ENCODE results near the gene MARCHF6. TPM values are rescaled to one million over a fixed set of nuclear protein-coding genes. Genes with fewer than 3 reads are reported as not detected.

MARCHF6 gene
- total and polyA plus RNA-seq, 9 of the 15 experiments (the other 6 are each of a cell fraction or from before 2014, with no cell fraction given): 74.1 to 456 (median 116) TPM

DNA sequence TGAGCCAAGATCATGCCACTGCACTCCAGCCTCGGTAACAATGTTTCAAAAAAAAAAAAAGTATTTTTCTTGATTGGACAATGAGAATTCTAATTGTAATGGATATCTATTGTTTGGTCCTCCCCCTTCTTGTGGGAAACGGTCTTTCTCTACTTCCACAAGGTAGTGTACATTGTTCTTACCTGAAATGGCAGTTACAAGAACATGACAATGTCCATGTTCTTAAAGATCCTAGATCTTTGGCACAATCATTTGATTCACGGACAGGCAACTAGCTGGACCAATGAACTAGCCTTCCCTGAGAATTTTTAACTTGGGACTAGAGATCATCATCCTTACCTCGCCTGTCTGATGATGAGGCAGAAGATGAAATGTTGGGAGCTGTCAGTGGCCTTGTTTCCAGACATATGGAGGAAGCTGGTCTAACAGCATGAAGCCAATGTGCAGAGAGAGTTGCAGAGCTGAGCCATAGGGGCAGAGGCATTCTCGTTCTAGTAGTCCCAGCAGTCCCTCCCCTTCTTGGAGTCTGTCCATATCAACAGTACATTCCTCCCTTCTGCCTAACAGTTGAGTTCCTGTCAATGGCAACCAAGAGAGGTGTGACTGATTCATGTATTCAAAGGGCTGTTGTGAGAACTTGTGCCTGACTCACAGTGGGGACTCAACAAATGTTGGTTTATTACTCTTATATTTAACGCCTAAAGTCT lies 2.1 kb upstream of the MARCHF6 start (continued):
- TF ChIP-seq, protein P1, sequence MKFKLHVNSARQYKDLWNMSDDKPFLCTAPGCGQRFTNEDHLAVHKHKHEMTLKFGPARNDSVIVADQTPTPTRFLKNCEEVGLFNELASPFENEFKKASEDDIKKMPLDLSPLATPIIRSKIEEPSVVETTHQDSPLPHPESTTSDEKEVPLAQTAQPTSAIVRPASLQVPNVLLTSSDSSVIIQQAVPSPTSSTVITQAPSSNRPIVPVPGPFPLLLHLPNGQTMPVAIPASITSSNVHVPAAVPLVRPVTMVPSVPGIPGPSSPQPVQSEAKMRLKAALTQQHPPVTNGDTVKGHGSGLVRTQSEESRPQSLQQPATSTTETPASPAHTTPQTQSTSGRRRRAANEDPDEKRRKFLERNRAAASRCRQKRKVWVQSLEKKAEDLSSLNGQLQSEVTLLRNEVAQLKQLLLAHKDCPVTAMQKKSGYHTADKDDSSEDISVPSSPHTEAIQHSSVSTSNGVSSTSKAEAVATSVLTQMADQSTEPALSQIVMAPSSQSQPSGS (CRISPR knock-in tag; IDR thresholded peaks at IDR 0.05): no peak
- no peak for TF ChIP-seq SLC30A9 (CRISPR knock-in tag; IDR thresholded peaks at IDR 0.05)
- TF ChIP-seq ATF1 (CRISPR knock-in tag; IDR thresholded peaks at IDR 0.05): no peak
- no peak for TF ChIP-seq ATF1 (tag; IDR thresholded peaks at IDR 0.05)
- no peak for TF ChIP-seq NFXL1 (CRISPR knock-in tag; IDR thresholded peaks at IDR 0.05)
- TF ChIP-seq NFIC (IDR thresholded peaks at IDR 0.05): peak; percentile 80
- no peak for TF ChIP-seq NR2C1 (IDR thresholded peaks at IDR 0.05)
- peak; percentile 30; the same call in 1 of the 2 replicates for TF ChIP-seq NR2C1 (tag; IDR thresholded peaks at IDR 0.05)
- TF ChIP-seq, protein P2, sequence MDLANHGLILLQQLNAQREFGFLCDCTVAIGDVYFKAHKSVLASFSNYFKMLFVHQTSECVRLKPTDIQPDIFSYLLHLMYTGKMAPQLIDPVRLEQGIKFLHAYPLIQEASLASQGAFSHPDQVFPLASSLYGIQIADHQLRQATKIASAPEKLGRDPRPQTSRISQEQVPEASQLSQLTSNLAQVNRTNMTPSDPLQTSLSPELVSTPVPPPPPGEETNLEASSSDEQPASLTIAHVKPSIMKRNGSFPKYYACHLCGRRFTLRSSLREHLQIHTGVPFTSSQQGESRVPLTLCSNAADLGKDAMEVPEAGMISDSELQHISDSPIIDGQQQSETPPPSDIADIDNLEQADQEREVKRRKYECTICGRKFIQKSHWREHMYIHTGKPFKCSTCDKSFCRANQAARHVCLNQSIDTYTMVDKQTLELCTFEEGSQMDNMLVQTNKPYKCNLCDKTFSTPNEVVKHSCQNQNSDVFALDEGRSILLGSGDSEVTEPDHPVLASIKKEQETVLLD (IDR thresholded peaks at IDR 0.05): no peak
- TF ChIP-seq, protein P3, sequence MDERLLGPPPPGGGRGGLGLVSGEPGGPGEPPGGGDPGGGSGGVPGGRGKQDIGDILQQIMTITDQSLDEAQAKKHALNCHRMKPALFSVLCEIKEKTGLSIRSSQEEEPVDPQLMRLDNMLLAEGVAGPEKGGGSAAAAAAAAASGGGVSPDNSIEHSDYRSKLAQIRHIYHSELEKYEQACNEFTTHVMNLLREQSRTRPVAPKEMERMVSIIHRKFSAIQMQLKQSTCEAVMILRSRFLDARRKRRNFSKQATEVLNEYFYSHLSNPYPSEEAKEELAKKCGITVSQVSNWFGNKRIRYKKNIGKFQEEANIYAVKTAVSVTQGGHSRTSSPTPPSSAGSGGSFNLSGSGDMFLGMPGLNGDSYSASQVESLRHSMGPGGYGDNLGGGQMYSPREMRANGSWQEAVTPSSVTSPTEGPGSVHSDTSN (CRISPR knock-in tag; IDR thresholded peaks at IDR 0.05; ENCODE audit: low read depth): no peak
- TF ChIP-seq, protein P3 (tag; conservative IDR thresholded peaks at IDR 0.05; ENCODE audit: low read depth): peak; percentile 27
- TF ChIP-seq, protein P4, sequence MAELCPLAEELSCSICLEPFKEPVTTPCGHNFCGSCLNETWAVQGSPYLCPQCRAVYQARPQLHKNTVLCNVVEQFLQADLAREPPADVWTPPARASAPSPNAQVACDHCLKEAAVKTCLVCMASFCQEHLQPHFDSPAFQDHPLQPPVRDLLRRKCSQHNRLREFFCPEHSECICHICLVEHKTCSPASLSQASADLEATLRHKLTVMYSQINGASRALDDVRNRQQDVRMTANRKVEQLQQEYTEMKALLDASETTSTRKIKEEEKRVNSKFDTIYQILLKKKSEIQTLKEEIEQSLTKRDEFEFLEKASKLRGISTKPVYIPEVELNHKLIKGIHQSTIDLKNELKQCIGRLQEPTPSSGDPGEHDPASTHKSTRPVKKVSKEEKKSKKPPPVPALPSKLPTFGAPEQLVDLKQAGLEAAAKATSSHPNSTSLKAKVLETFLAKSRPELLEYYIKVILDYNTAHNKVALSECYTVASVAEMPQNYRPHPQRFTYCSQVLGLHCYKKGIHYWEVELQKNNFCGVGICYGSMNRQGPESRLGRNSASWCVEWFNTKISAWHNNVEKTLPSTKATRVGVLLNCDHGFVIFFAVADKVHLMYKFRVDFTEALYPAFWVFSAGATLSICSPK (IDR thresholded peaks at IDR 0.05; ENCODE audit: borderline replicate concordance): no peak
- no peak for TF ChIP-seq ZNF584 (CRISPR knock-in tag; IDR thresholded peaks at IDR 0.05; ENCODE audit: low read depth)
- TF ChIP-seq MEF2A (IDR thresholded peaks at IDR 0.05; ENCODE audit: control insufficient read depth, low read depth, low read length): no peak
- no peak for TF ChIP-seq ZSCAN32 (CRISPR knock-in tag; IDR thresholded peaks at IDR 0.05)
- TF ChIP-seq, protein P5, sequence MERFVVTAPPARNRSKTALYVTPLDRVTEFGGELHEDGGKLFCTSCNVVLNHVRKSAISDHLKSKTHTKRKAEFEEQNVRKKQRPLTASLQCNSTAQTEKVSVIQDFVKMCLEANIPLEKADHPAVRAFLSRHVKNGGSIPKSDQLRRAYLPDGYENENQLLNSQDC (CRISPR knock-in tag; IDR thresholded peaks at IDR 0.05): no peak
- TF ChIP-seq ASH1L (IDR thresholded peaks at IDR 0.05; ENCODE audit: borderline replicate concordance, low read depth, partially characterized antibody): no peak
- no peak for TF ChIP-seq RBM14 (IDR thresholded peaks at IDR 0.05; ENCODE audit: borderline replicate concordance, insufficient read depth, low read depth, low read length)
- no peak for TF ChIP-seq HDAC1 (IDR thresholded peaks at IDR 0.05)
